ENCODE results near the gene LAMTOR4. TPM values are rescaled to one million over a fixed set of nuclear protein-coding genes. Genes with fewer than 3 reads are reported as not detected.

LAMTOR4 gene
- total and polyA plus RNA-seq, 10 of the 15 experiments (the other 5 are each of a cell fraction or from before 2014, with no cell fraction given) = 73.4 to 297 (median 196) TPM

- in situ Hi-C loops (cut with MboI) = no loop called here
- no peak for DNase-seq (ENCODE audit: low read depth, low spot score)
- no peaks in the 10 kb centered on the region; a peak in 1 of 4 replicates for H3K36me3 ChIP-seq (ENCODE audit: control insufficient read depth in 2 of 2, insufficient read depth in 2 of 2, low read length in 1 of 2)
- H3K4me3 ChIP-seq = no peak overlapping the region
- H3K4me2 ChIP-seq (ENCODE audit: control insufficient read depth, insufficient read depth) = peak overlapping the region; percentile 81; the same call in 1 of the 2 replicates
- H3K27me3 ChIP-seq (replicated peaks in 1 of 2; ENCODE audit: control insufficient read depth in 2 of 2, insufficient read depth in 2 of 2, low read length in 1 of 2) = no peaks in the 10 kb centered on the region
- intact Hi-C loops (cut with micrococcal nuclease; ENCODE audit: unreplicated experiment) = loop anchor here (5.0 kb wide), 2 partner anchors 132 to 147 kb away; partner anchors contain the start of gene AZGP1
- no peak overlapping the region for H2AFZ ChIP-seq (ENCODE audit: control insufficient read depth, low read depth, low read length)
- POLR2A ChIA-PET = interaction anchor here (0.5 to 2.3 kb wide), 10 partner anchors 13 to 765 kb away, joined by 3 to 18 read pairs (median 3); partner anchors contain the start of genes AP4M1, COPS6 and MCM7
- no peak for ATAC-seq
- RAD21 ChIA-PET (ENCODE audit: unreplicated experiment) = interaction anchor here (1.5 kb wide), 1 partner anchor 23 kb away, joined by 5 read pairs; the partner anchor contains the start of genes AP4M1 and MCM7
- no TSS peak for BruUV-seq (replicated peaks)
- H3K79me2 ChIP-seq (ENCODE audit: control insufficient read depth, insufficient read depth, low read length) = peaks cover 14% of the 10 kb centered on the region
- SMC1A ChIA-PET (ENCODE audit: uncharacterized antibody, unreplicated experiment) = interaction anchor here (1.1 to 2.2 kb wide), 4 partner anchors 23 to 133 kb away, joined by 3 to 9 read pairs (median 4); partner anchors contain the start of genes AP4M1 and MCM7
- no peaks in the 10 kb centered on the region for H4K20me1 ChIP-seq (ENCODE audit: control insufficient read depth, insufficient read depth)
- no peak for FAIRE-seq
- peaks cover 21% of the 10 kb centered on the region for H3K4me1 ChIP-seq (ENCODE audit: control insufficient read depth, insufficient read depth, low read length)
- CTCF ChIA-PET = interaction anchor here (0.7 to 1.1 kb wide), 5 partner anchors 8 to 127 kb away, joined by 3 to 5 read pairs (median 3); partner anchors contain the start of genes AP4M1 and MCM7
- no peaks in the 10 kb centered on the region for H3K9me3 ChIP-seq (replicated peaks; ENCODE audit: control insufficient read depth, insufficient read depth, low read length)
- 74% methylated on average over 4 of the region's 4 CpGs for WGBS (ENCODE audit: insufficient coverage, insufficient replicate concordance, low lambda C conversion rate, missing lambda C conversion rate)
- no peak overlapping the region for H3K27ac ChIP-seq (ENCODE audit: control insufficient read depth, insufficient read depth)
- H3K9ac ChIP-seq (ENCODE audit: control insufficient read depth, insufficient read depth, low read length) = no peak overlapping the region
- TF ChIP-seq NR2C2 (IDR thresholded peaks at IDR 0.05; ENCODE audit: borderline replicate concordance, control insufficient read depth, insufficient read length, low read depth) (no peak), LARP7 (IDR thresholded peaks at IDR 0.05) (no peak), MYC (IDR thresholded peaks at IDR 0.05; ENCODE audit: insufficient read depth, insufficient read length, insufficient replicate concordance, low read length, severe bottlenecking) (no peak), WRNIP1 (IDR thresholded peaks at IDR 0.05; ENCODE audit: borderline replicate concordance, low read depth, low read length) (no peak), NRF1 (conservative IDR thresholded peaks at IDR 0.05; ENCODE audit: low read depth, low read length) (no peak), ZBTB33 (IDR thresholded peaks at IDR 0.05) (no peak), BCL3 (IDR thresholded peaks at IDR 0.05; ENCODE audit: borderline replicate concordance, insufficient read depth, low read depth, low read length, poor library complexity, severe bottlenecking) (no peak), KLF5 (IDR thresholded peaks at IDR 0.05; ENCODE audit: partially characterized antibody) (no peak), SIX5 (IDR thresholded peaks at IDR 0.05; ENCODE audit: low read depth, low read length, severe bottlenecking) (no peak), NR2F1 (conservative IDR thresholded peaks at IDR 0.05) (no peak), CUX1 (IDR thresholded peaks at IDR 0.05; ENCODE audit: insufficient replicate concordance, low read depth, low read length) (no peak)
These were observed 24.2 kb upstream of the LAMTOR4 start for GRCh38 chr7:100124301-100125230.

Measured in GM12878 (cell line).